KMS-11 (cell line): ENCODE measurements around the gene IFT122.

Experiments
- H2AFZ ChIP-seq: fragments of 200-600 bp; sonication (generic); 2 replicates; pipeline ENCODE4 v1.6.1; 2016; ENCODE audit warnings: antibody characterized with exemption, mixed run types, low read depth
- H3K27ac ChIP-seq: fragments of 200-600 bp; sonication (generic); 2 replicates; pipeline ENCODE4 v1.6.1; 2016; ENCODE audit warnings: mild to moderate bottlenecking, mixed run types
- H3K27me3 ChIP-seq: fragments of 200-600 bp; sonication (generic); 2 replicates; pipeline ENCODE4 v1.6.1; 2017; ENCODE audit warnings: mild to moderate bottlenecking, low read depth, mixed run types, moderate library complexity; ENCODE audit not compliant: insufficient read depth
- H3K36me3 ChIP-seq: fragments of 200-600 bp; sonication (generic); 2 replicates; pipeline ENCODE4 v1.6.1; 2017; ENCODE audit warnings: mild to moderate bottlenecking, mixed run types; ENCODE audit not compliant: insufficient read depth
- H3K4me1 ChIP-seq: fragments of 200-600 bp; sonication (generic); 2 replicates; pipeline ENCODE4 v1.6.1; 2016; ENCODE audit warnings: mild to moderate bottlenecking, low read depth, mixed run types; ENCODE audit not compliant: poor library complexity, severe bottlenecking
- H3K4me2 ChIP-seq: fragments of 200-600 bp; sonication (generic); 2 replicates; pipeline ENCODE4 v1.7.0; 2016; ENCODE audit warnings: mild to moderate bottlenecking, mixed run types
- H3K4me3 ChIP-seq: fragments of 200-600 bp; sonication (generic); IDR thresholded peaks from 2 replicates; pipeline ENCODE4 v1.6.1; 2017; ENCODE audit warnings: low read depth, low read length, mixed read lengths; ENCODE audit not compliant: insufficient read depth
- H3K79me2 ChIP-seq: fragments of 200-600 bp; sonication (generic); 2 replicates; pipeline ENCODE4 v1.6.1; 2016; ENCODE audit warnings: low read depth, mixed run types; ENCODE audit not compliant: insufficient read depth
- H3K9ac ChIP-seq: fragments of 200-600 bp; sonication (generic); 2 replicates; pipeline ENCODE4 v1.6.1; 2016; ENCODE audit warnings: mild to moderate bottlenecking, mixed run types
- H4K20me1 ChIP-seq: fragments of 200-600 bp; sonication (generic); 2 replicates; pipeline ENCODE4 v1.6.1; 2016; ENCODE audit warnings: mild to moderate bottlenecking, mixed run types; ENCODE audit not compliant: insufficient read depth
- TF ChIP-seq, protein P1 (sequence below): fragments of 200-600 bp; sonication (generic); conservative IDR thresholded peaks from 2 replicates; pipeline ENCODE4 v1.6.1; 2017; ENCODE audit warnings: low read depth, mild to moderate bottlenecking, antibody characterized with exemption, low read length, moderate library complexity, mixed read lengths

The IFT122 gene

DNA sequence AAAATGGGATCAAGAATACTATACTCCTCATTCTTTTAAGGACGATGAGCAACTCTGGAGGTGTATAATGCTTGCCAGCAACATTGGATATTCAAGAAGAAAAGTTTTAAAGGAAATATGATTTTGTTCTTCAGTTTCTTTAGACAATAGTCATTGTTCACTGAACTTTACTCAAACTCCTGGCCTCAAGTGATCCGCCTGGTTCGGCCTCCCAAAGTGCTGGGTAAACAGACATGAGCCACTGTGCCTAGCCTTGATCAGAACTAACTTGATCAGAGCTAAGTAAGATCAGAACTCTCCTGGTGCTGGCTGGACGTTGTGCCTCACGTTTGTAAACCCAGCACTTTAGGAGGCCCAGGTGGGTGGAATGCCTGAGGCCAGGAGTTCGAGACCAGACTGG is 24.2 kb upstream of the IFT122 start:
- Histone ChIP-seq H3K27me3 (no peaks in the 10 kb centered on the region), H3K9ac (no peak overlapping the region), H3K36me3 (no peaks in the 10 kb centered on the region), H3K4me3 (no peak overlapping the region), H3K4me2 (no peak overlapping the region), H3K79me2 (no peaks in the 10 kb centered on the region), H4K20me1 (no peaks in the 10 kb centered on the region), H3K27ac (no peak overlapping the region), H2AFZ (no peak overlapping the region), H3K4me1 (peaks cover 8% of the 10 kb centered on the region)
- TF ChIP-seq, protein P1, sequence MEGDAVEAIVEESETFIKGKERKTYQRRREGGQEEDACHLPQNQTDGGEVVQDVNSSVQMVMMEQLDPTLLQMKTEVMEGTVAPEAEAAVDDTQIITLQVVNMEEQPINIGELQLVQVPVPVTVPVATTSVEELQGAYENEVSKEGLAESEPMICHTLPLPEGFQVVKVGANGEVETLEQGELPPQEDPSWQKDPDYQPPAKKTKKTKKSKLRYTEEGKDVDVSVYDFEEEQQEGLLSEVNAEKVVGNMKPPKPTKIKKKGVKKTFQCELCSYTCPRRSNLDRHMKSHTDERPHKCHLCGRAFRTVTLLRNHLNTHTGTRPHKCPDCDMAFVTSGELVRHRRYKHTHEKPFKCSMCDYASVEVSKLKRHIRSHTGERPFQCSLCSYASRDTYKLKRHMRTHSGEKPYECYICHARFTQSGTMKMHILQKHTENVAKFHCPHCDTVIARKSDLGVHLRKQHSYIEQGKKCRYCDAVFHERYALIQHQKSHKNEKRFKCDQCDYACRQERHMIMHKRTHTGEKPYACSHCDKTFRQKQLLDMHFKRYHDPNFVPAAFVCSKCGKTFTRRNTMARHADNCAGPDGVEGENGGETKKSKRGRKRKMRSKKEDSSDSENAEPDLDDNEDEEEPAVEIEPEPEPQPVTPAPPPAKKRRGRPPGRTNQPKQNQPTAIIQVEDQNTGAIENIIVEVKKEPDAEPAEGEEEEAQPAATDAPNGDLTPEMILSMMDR, result no peak

DNA sequence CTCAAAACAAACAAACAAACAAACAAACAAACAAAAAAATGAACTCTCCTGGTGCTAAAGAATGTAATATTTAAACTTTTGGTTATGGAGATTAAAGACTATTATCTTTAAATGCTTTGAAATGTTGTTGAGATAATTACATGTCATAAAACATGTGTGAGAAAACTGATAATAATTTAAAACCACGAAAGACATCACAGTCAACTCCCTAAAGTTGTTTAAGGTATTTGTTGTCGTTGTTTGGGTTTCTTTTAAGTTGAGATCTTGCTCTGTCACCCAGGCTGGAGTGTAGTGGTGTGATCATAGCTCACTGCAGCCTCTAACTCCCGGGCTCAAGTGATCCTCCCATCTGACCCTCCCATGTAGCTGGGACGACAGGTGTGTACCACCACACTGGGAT is 23.6 kb upstream of the IFT122 start:
- Histone ChIP-seq H3K9ac (no peak overlapping the region), H3K79me2 (no peaks in the 10 kb centered on the region), H3K4me3 (no peak overlapping the region), H4K20me1 (no peaks in the 10 kb centered on the region), H3K27ac (no peak overlapping the region), H3K27me3 (no peaks in the 10 kb centered on the region), H2AFZ (no peak overlapping the region), H3K36me3 (no peaks in the 10 kb centered on the region), H3K4me2 (no peak overlapping the region), H3K4me1 (peaks cover 8% of the 10 kb centered on the region)
- TF ChIP-seq, protein P1, result no peak

DNA sequence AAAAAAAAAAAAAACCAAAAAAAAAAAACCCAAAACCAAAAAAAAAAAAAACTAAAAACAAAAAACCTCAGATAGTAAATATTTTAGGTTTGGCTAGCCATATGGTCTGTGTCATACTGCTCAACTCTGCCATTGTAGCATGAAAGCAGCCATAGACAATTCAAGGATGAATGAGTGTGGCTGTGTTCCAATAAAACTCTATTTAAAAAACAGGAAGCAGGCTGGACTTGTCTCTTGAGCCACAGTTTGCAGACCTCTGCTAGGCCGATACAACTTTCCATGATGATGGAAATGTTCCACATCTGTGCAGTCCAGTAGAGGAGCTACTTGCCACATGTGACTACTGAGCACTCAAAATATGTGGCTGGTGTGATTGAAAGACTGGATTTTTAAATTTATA is 22.7 kb upstream of the IFT122 start:
- Histone ChIP-seq H3K36me3 (no peaks in the 10 kb centered on the region), H3K9ac (no peak overlapping the region), H3K4me2 (no peak overlapping the region), H3K4me3 (no peak overlapping the region), H3K4me1 (peaks cover 8% of the 10 kb centered on the region), H2AFZ (no peak overlapping the region), H3K27me3 (no peaks in the 10 kb centered on the region), H4K20me1 (no peaks in the 10 kb centered on the region), H3K27ac (no peak overlapping the region), H3K79me2 (no peaks in the 10 kb centered on the region)
- TF ChIP-seq, protein P1, result no peak

DNA sequence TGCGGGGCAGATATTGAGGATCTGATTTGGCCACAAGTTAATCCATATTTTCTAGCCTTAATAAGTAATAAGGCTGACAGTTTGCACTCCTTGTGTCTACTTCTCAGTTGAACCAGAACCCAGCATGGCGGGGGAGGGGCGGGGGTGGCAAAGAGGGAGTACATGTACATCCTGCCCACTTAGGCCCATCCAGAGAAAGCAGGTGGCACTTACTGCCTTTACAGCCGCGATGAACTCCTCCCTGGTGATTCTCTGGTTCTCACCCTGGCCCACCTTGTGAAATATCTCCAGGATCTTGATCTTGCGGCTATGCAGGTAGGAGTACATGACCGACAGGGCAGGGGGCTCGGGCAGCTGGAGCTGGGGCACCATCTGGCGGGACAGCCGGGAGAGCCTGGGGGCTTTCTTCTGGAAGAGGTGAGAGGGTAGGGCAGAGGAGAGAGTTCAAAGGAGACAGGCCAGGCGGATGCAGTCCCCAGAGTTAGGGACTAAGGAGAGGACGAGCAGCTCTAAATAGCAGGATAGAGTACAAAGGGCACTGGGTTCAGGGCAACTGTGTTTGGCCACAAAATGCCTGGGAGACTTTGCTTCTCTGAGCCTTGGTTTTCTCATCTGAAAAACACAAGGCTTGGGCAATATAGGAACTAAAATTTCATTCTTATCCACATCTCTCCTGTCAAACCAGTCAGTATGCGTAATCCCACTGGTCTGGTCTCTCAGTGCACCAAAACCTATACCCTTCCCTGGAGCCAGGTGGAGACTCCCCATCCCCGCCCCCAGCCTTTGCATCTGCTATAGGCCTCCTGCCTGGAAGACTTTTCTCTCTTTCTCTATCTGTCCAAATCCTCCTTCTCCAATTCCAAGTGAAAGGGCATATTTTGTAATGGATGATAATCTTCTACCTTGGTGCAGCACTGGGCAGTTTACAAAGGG is 21.7 kb upstream of the IFT122 start:
- no peak overlapping the region for H3K4me3 ChIP-seq
- H3K27me3 ChIP-seq, result no peaks in the 10 kb centered on the region
- no peak overlapping the region for H3K4me2 ChIP-seq
- H3K36me3 ChIP-seq, result no peaks in the 10 kb centered on the region
- no peak overlapping the region for H3K27ac ChIP-seq
- TF ChIP-seq, protein P1, result no peak
- no peak overlapping the region for H3K9ac ChIP-seq
- H4K20me1 ChIP-seq, result no peaks in the 10 kb centered on the region
- no peaks in the 10 kb centered on the region for H3K79me2 ChIP-seq
- peaks cover 4% of the 10 kb centered on the region for H3K4me1 ChIP-seq
- H2AFZ ChIP-seq, result no peak overlapping the region
